Activated CD4-positive, alpha-beta memory T cell treated with anti-CD3 and anti-CD28 coated beads, Interleukin-2, amount 10 ng/mL, durations not matched to agents 7 days and 5 days (primary cell): ENCODE results near the gene TPRN. TPM values are rescaled to one million over a fixed set of nuclear protein-coding genes. Genes with fewer than 3 reads are reported as not detected.

Experiments used
- CTCF ChIA-PET: fragments of 350-600 bp; sonication (Branson Sonifier 250); formaldehyde crosslinking; loops from one replicate; lab custom pipeline; 2021; ENCODE audit warnings: antibody characterized with exemption, inconsistent platforms; lab: Charles Lee
- POLR2A ChIA-PET: fragments of 350-600 bp; sonication (Branson Sonifier 250); formaldehyde crosslinking; loops from one replicate; lab custom pipeline; 2021; ENCODE audit warnings: antibody characterized with exemption; lab: Charles Lee
- DNase-seq: peaks from one replicate; pipeline ENCODE4 v3.0.0-alpha.2; 2020
- H3K27ac Mint-ChIP-seq: one replicate; pipeline ENCODE4 v1.8.0; 2021; ENCODE audit warnings: mild to moderate bottlenecking, mixed read lengths
- H3K27me3 Mint-ChIP-seq: one replicate; pipeline ENCODE4 v1.8.0; 2021; ENCODE audit warnings: mixed read lengths
- H3K36me3 Mint-ChIP-seq: one replicate; pipeline ENCODE4 v1.8.0; 2021; ENCODE audit warnings: low read depth, mixed read lengths
- H3K4me1 Mint-ChIP-seq: one replicate; pipeline ENCODE4 v1.8.0; 2021; ENCODE audit warnings: mixed read lengths
- H3K4me3 Mint-ChIP-seq: one replicate; pipeline ENCODE4 v1.8.0; 2021; ENCODE audit warnings: mild to moderate bottlenecking, mixed read lengths
- H3K9me3 Mint-ChIP-seq: one replicate; pipeline ENCODE4 v1.8.0; 2021; ENCODE audit warnings: mixed read lengths
- total RNA-seq, 2 experiments: library from RNA; stranded (reverse); gene quantifications; one replicate each; pipeline ENCODE4 v1.2.3, GENCODE V29; 2021

The TPRN gene
- total RNA-seq, 2 experiments from 2014 or later: 8.5 to 9.4 TPM

DNA sequence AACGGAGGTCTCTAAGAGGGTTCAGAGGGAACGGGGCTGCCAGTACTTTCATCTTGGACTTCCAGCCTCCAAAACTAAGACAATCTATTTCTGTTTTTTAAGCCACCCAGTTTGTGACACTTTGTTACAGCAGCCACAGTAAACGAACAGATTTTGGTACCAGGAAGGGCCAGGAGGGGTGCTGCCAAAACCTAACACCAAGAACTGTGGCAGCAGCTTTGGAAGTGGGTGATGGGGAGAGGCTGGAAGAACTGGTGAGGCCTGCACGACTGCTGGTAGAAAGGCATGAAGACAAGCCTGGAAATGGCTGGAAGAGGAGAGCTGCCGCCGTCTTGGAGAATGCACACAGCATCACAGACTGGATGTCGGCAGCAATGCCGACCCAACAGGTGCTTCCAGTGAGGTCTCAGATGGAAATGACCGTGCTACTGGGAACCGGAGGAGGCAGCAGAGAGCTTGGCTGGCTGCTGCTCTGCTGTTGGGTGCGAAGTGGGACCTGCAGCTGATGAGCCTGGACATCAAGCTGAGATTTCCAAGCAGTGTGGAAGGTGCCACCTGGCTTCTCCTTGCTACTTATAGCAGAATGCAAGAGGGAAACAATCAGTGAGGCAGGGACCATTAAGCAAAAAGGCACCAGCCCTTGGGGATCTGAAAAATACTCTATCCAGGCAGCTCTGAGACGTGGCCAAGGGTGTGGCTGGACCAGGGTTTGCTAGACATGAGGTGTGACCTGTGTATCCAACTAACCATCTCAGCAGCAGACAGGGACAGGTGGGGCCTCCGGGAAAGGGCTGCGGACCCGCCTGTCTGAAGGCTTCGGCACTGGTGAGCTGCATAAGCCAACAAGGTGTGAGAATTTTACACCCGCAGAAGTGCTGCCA is 24.0 kb downstream of the TPRN start:
- POLR2A ChIA-PET: interaction anchor here (0.8 to 1.4 kb wide), 5 partner anchors 10 to 341 kb away, joined by 3 to 6 read pairs (median 3); partner anchors contain the start of genes ANAPC2 and SSNA1
- Mint-ChIP-seq H3K4me1 (no peaks in the 10 kb centered on the region), H3K27me3 (peaks cover 14% of the 10 kb centered on the region), H3K27ac (no peak overlapping the region), H3K9me3 (no peaks in the 10 kb centered on the region), H3K4me3 (no peak overlapping the region), H3K36me3 (peaks cover 5% of the 10 kb centered on the region)
- peak; percentile 29 for DNase-seq
- CTCF ChIA-PET: interaction anchor here (0.8 to 1.4 kb wide), 7 partner anchors 13 to 60 kb away, joined by 3 to 7 read pairs (median 4); partner anchors contain the start of genes RNF208, RNF224, SSNA1 and TPRN

DNA sequence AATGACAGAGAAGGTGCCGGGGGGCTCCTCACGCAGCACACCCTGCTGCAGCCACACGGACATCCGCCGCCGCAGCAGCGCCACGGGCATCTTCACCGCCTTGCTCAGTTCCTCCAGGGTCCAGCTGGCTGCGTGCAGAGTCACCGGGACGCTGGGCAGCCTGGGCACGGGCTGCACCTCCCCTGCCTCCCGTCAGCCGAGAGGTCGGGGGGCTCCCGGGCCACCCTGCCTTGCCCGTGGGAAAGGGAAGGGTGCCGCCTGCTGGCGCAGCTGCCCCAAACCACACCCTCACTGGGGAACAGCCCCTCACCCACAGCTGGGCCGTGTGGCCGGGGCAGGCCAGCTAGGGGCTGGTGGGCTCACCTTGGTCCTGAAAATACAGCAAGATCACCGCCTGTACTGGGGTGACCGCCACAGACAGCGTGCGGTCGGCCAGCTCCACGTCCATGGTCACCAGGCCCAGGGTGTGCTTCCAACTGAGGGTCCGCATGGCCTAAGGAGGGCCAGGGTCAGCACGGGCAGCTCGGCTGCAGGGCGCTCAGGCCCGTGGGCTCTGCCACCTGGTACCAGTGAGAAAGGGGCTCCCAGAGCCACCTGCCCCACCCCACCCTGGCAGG is 25.1 kb downstream of the TPRN start:
- peaks cover 23% of the 10 kb centered on the region for H3K27me3 Mint-ChIP-seq
- H3K36me3 Mint-ChIP-seq: peaks cover 5% of the 10 kb centered on the region
- H3K9me3 Mint-ChIP-seq: no peaks in the 10 kb centered on the region
- ChIA-PET CTCF (no interaction called here), POLR2A (interaction anchor here (1.4 to 1.6 kb wide), 3 partner anchors 13 to 48 kb away, joined by 4 to 6 read pairs (median 5); partner anchors contain the start of genes ANAPC2 and SSNA1)
- H3K4me3 Mint-ChIP-seq: no peak overlapping the region
- no peak overlapping the region for H3K27ac Mint-ChIP-seq
- no peaks in the 10 kb centered on the region for H3K4me1 Mint-ChIP-seq
- DNase-seq: peak; percentile 30

DNA sequence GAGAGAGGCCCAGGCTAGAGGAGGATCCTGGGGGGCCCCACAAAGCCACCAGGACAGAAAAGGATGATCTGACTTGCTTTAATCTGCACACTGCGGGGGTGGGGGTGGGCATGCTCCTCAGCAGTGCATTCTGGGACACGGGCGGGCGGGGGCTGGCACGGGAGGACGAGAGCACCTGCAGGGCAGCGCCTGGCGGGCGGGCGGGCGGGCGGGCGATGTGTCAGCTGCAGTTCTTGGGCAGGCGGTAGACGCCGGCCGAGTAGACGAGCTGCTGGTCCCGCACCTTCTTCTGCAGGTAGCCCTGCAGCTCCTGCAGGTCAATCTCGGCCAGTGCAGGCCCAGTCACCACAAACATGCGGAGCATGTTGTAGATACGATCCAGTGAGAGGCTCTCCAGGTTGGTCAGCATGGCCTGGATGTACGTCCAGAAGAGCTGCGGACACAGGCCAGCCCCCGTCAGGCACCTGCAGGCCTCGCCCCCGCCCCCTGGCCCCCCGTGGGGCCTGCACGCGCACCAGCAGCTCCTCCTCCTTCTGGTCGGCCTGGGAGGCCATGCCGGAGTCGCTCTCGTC is 25.7 kb downstream of the TPRN start:
- Mint-ChIP-seq H3K36me3 (peaks cover 5% of the 10 kb centered on the region), H3K4me1 (no peaks in the 10 kb centered on the region), H3K9me3 (no peaks in the 10 kb centered on the region), H3K4me3 (no peak overlapping the region), H3K27me3 (peaks cover 29% of the 10 kb centered on the region), H3K27ac (no peak overlapping the region)
- ChIA-PET POLR2A (interaction anchor here (0.6 to 1.6 kb wide), 4 partner anchors 13 to 67 kb away, joined by 3 to 5 read pairs (median 4); partner anchors contain the start of genes ANAPC2 and SSNA1), CTCF (no interaction called here)
- DNase-seq: no peak

DNA sequence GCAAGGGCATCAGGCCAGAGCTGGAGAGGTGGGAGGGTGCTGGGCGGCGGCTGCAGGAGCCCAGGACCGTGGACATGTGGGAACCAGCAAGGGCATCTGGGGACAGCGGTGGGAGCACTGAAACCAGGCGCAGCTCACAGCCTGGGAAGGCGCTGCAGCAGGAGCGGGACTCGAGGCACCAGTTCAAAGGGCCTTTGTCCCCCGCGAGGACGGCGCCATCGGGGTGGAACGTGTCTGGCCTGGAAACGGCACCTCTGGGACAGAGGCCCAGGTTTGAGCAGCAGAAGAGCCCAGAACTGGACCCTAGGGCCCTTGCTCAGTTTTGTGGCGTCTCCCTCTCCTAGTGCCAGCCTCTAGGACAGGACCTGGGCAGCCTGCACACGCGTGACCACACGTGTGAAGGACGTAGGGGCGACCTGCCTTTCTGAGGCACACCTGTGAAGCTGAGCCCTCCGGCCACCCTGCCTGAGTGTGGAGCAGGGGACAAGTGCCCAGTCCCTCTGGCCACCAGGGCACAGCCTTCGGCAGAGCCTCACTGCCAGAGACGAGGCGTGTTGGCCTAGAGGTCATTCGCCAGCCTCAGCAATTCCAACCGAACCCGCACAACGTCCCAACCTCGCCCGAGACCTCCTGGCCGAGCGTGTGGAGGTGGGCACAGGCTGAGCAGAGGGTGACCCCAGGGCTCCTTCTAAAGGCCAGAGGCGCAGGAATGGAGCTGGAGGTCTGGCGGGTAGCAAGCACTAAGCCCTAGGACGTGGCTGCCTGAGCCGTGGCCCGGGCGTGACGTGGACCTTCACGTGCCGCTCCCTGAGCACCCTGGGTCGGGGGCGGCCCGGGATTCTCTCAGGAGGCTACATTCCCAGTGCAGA is 26.5 kb downstream of the TPRN start:
- ChIA-PET POLR2A (interaction anchor here (0.6 to 1.6 kb wide), 3 partner anchors 14 to 68 kb away, joined by 3 to 5 read pairs (median 4); partner anchors contain the start of genes ANAPC2 and SSNA1), CTCF (no interaction called here)
- H3K4me3 Mint-ChIP-seq: no peak overlapping the region
- H3K9me3 Mint-ChIP-seq: no peaks in the 10 kb centered on the region
- H3K27me3 Mint-ChIP-seq: peaks cover 29% of the 10 kb centered on the region
- H3K36me3 Mint-ChIP-seq: peaks cover 5% of the 10 kb centered on the region
- DNase-seq: no peak
- H3K4me1 Mint-ChIP-seq: no peaks in the 10 kb centered on the region
- H3K27ac Mint-ChIP-seq: no peak overlapping the region

DNA sequence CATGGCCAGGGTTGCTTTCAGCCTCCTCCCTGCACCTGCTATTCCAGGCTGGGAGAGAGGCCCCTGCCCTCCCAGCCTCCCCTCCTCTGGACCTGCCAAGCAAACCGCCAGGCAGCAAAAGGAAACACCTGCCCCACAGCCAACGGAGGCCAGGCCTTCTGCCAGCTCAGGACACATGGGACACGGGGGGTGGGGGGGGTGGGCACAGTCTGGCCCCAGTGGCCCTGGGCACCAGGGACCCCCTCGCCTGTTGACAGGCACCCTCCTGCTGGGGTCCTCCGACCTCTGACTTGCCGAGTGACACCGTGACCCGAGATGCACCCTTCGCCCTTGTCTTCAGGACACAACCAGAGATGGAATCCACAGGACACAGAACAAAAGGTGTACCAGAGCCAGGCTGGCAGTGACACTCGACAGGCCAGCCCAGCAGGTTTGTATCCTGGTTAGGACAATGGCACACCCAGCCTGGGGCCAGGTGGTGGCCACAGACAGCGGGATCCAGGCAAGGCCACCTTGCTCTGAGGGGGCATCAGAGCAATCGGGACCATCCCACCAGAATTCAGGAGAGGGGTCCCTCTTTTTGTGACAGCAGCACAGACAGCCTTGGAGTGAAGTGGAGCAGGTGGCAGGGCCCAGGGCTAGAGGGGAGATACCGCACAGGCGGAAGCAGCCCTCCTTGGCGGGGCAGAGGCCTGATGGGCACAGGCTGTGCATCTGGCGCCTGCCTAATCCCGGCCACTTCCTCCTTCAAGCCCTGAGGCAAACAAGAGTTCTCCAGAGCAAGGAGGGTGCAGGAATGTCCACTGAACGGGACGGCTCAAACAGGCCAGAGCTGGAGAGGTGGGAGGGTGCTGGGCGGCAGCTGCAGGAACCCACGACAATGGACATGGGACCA is 27.4 kb downstream of the TPRN start:
- Mint-ChIP-seq H3K4me3 (no peak overlapping the region), H3K4me1 (peaks cover 3% of the 10 kb centered on the region), H3K36me3 (peaks cover 5% of the 10 kb centered on the region), H3K27me3 (peaks cover 32% of the 10 kb centered on the region), H3K9me3 (no peaks in the 10 kb centered on the region), H3K27ac (no peak overlapping the region)
- ChIA-PET POLR2A (interaction anchor here (1.0 kb wide), 1 partner anchor 15 kb away, joined by 5 read pairs; the partner anchor contains the start of genes ANAPC2 and SSNA1), CTCF (no interaction called here)
- no peak for DNase-seq

DNA sequence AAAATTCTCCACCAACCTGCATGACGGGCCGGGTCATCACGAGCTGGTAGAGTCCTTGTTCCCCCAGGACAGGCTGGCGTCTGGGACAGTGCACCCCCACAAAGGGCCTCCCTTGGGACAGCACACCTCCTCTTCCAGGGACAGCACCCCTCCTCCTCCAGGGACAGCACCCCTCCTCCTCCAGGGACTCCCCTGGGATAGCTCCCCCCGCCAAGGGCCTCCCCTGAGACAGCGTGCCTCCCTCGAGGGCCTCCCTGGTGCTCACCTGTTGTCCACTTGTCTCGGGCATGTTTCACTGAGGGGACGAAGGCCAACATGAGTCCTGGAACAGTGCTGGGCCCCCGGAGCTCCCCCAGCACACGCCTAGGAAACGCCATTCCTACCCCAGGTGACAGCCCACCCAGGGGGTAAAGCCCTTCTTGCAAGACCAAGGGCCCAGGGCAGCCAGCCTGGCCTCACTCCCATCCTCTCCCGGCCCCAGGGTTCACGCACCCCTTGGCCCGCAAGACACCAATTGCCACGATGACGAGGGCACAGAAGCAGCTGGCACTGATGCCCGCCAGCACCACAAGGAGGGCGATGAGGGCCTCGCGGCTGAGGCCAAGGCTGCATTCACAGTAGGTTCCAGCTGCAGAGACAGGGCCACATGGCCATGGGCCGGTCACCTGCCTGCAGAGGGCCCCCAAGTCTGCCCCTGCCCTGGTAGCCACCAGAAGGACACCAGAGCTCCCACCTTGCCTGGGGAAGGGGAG is 29.2 kb downstream of the TPRN start:
- peaks cover 42% of the 10 kb centered on the region for H3K27me3 Mint-ChIP-seq
- DNase-seq: no peak
- no peak overlapping the region for H3K27ac Mint-ChIP-seq
- H3K4me1 Mint-ChIP-seq: peaks cover 3% of the 10 kb centered on the region
- POLR2A ChIA-PET: no interaction called here
- H3K36me3 Mint-ChIP-seq: no peaks in the 10 kb centered on the region
- no peaks in the 10 kb centered on the region for H3K9me3 Mint-ChIP-seq
- H3K4me3 Mint-ChIP-seq: no peak overlapping the region
- CTCF ChIA-PET: interaction anchor here (1.2 kb wide), 1 partner anchor 53 kb away, joined by 3 read pairs; no protein-coding TSS in a partner anchor

DNA sequence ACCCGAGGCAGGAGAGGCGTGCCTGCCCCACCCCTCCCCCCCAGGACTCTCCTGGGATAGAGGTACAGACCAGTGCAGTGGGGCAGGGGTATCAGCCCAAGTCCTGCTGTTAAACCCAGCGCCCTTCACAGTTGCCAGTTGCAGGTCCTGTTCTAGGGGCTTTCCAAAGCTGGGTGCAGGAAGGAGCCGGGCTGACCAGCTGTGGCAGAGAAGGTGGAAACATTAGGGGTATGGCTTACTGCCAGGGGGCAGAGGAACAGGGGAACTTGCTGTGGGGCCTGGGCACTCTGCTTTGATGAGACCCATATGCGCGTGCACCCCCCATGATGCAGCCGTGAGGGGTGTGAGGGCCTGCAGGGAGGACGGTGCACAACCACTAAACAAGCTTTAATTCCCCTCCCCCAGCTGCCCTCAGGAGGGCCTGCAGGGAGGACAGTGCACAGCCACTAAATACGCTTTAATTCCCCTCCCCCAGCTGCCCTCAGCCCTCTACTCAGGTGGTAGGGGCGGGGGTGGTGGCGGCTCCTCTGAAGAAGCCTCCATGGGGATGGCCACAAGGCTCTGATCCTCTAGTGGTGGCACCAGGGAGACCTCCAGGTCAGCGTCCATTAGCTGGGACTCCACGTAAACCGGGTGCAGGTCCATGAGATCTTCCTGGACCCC is 29.9 kb downstream of the TPRN start:
- H3K36me3 Mint-ChIP-seq: no peaks in the 10 kb centered on the region
- POLR2A ChIA-PET: interaction anchor here (0.9 kb wide), 1 partner anchor 18 kb away, joined by 3 read pairs; the partner anchor contains the start of genes ANAPC2 and SSNA1
- CTCF ChIA-PET: interaction anchor here (0.6 to 1.2 kb wide), 2 partner anchors 36 to 54 kb away, joined by 3 to 4 read pairs; no protein-coding TSS in a partner anchor

DNA sequence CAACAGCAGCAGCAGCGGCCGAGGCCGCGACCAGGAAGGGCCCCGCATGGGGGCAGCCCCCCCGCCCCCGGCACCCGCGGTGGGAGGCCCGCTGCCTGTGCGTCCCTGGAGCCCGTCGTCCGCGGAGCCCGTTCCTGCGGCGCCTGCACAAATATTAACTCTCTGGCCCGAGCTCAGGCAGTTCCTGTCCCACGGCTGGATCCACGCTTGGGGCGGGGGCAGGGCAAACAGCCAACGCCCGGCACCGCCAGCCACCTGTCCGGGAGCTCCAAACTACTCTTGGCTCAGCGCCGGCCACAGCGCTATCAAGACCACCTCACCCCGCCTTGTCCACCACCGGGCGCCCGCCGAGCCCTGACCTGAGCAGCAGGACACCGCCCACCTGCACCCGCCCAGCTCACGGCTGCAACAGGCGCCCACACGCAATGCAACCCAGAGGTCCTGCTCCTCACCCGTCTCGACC is 30.6 kb downstream of the TPRN start, which contains the start of gene LRRC26:
TSS of gene LRRC26 (minus strand) at position 156 of the 463 bp plus-strand sequence. CDS start at position 48, 108 bp downstream.
- CTCF ChIA-PET: interaction anchor here (0.6 kb wide), 1 partner anchor 35 kb away, joined by 4 read pairs; no protein-coding TSS in a partner anchor
- H3K27me3 Mint-ChIP-seq: peaks cover 45% of the 10 kb centered on the region
- peak within 1 kb of the TSS; percentile 56 for H3K4me3 Mint-ChIP-seq
- peaks cover 3% of the 10 kb centered on the region for H3K4me1 Mint-ChIP-seq
- H3K27ac Mint-ChIP-seq: no peak within 1 kb of the TSS
- POLR2A ChIA-PET: interaction anchor here (0.8 to 0.9 kb wide), 2 partner anchors 18 to 501 kb away, joined by 3 read pairs; partner anchors contain the start of genes ANAPC2 and SSNA1
- no peaks in the 10 kb centered on the region for H3K36me3 Mint-ChIP-seq
- no peaks in the 10 kb centered on the region for H3K9me3 Mint-ChIP-seq
- no peak for DNase-seq

More for the DNA sequence above, 29.9 kb downstream of the TPRN start:
- no peak overlapping the region for H3K4me3 Mint-ChIP-seq
- no peak for DNase-seq
- H3K4me1 Mint-ChIP-seq: peaks cover 3% of the 10 kb centered on the region
- peaks cover 42% of the 10 kb centered on the region for H3K27me3 Mint-ChIP-seq
- no peak overlapping the region for H3K27ac Mint-ChIP-seq
- H3K9me3 Mint-ChIP-seq: no peaks in the 10 kb centered on the region

DNA sequence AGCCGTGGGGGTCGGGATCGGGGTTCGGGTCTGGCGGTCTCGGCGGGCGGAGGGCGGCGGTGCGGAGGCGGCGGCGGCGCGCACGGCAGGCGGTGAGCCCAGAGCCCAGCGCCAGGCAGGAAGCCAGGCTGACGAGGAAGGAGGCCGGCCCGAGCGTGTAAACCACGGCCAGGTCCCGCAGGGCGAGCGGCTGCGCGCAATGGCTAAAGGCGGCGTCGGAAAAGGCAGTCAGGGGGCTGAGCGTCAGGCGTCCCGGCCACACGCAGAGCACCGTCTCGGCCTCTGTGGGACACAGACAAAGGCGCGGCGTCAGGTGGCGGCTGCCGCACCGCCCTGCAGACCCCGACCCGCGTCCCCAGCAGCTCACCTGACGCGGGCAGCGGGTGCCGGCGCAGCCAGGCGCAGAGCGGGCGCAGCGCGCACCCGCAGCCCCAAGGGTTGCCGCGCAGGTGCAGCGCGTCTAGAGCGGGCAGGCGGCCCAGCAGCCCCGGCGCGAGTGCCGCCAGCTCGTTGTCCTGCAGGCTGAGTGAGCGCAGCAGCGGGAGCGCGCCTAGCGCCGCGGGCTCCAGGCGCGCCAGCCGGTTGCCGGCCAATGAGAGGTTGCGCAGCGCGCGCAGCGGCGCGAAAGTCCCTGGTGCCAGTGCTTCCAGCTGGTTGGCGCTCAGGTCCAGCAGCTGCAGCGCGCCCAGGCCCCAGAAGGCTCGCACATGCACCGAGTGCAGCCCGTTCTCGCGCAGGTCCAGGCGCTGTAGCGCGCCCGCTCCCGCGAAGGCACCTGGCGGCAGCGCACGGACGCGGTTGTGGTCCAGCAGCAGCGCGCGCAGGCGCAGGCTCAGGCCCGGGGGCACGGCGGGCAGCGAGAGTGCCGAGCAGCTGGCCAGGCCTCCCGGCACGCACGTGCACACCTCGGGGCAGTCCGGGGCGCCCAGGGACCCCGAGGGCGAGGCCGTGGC is 31.4 kb downstream of the TPRN start:
- POLR2A ChIA-PET: interaction anchor here (0.8 to 1.1 kb wide), 3 partner anchors 19 to 500 kb away, joined by 3 read pairs; partner anchors contain the start of genes ANAPC2 and SSNA1
- no peaks in the 10 kb centered on the region for H3K36me3 Mint-ChIP-seq
- peaks cover 45% of the 10 kb centered on the region for H3K27me3 Mint-ChIP-seq
- CTCF ChIA-PET: no interaction called here
- H3K4me1 Mint-ChIP-seq: peaks cover 3% of the 10 kb centered on the region
- H3K4me3 Mint-ChIP-seq: peak overlapping the region; percentile 56
- no peak for DNase-seq
- H3K27ac Mint-ChIP-seq: no peak overlapping the region
- H3K9me3 Mint-ChIP-seq: no peaks in the 10 kb centered on the region
